Stimulated activated CD4-positive, alpha-beta T cell treated with anti-CD3 and anti-CD28 coated beads, Interleukin-2, amount 100 ng/mL, for 48 hours (primary cell): Measurements from ENCODE around the gene TSSK6.
"Not testable (repeated sequence)": the region's sequence is repeated elsewhere in the genome, so short reads cannot be mapped to it uniquely, and the experiment has no call there.

Experiments used
- DNase-seq, 2 donors: peaks; one replicate each; pipeline ENCODE4 v3.0.0-alpha.2; 2020

TSSK6 gene

DNA sequence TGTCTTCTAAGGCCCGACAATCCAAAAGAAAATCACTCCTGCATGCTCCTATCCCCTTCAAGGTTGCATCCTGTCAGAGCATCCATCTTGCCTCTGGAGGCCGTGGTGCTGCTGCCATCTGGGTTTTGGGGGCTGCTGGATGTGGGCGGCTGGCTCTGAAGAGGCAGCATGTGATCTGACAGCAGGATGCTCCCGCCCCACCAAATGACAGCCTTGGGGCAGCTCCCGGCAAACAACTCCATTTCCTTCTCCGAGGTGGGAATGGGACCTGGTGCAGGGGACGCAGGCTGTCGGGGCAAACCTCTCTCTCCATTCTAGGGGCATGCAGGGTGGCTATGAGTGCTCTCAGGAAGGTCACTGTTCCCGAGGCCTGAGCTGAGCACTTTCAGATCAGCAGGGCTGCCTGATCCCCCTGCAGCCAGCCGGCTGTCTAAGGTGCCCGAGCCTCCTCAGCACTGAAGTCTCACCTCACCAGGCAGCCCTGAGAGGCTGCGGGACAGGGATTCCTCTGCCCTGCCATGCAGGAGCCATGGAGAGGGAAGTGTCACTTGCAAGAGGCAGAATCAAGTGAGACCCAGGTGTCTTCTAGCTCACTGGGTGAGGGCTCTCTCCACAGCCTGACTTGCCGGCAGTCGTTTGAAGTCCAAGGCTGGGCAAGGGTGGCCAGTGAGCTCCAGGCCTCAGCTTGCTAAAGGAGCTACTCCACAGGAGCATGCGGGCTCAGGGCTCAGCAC is 28.8 kb downstream of the TSSK6 start:
- DNase-seq, result no peak

DNA sequence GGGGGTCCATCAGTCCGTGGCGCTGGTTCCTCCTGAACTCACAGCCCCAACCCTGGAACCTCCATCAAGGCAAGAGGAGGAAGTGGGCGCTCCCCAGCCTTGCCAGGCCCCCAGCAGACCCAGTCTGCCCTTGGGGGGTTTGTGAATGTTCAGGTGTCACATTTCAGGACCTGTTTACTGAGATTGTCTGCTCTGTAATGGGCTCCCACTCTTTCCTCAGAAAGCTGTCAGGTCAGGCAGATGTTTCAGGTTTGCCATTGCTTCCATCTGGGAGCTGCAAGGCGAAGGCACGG is 29.4 kb downstream of the TSSK6 start:
- DNase-seq, result no peak

DNA sequence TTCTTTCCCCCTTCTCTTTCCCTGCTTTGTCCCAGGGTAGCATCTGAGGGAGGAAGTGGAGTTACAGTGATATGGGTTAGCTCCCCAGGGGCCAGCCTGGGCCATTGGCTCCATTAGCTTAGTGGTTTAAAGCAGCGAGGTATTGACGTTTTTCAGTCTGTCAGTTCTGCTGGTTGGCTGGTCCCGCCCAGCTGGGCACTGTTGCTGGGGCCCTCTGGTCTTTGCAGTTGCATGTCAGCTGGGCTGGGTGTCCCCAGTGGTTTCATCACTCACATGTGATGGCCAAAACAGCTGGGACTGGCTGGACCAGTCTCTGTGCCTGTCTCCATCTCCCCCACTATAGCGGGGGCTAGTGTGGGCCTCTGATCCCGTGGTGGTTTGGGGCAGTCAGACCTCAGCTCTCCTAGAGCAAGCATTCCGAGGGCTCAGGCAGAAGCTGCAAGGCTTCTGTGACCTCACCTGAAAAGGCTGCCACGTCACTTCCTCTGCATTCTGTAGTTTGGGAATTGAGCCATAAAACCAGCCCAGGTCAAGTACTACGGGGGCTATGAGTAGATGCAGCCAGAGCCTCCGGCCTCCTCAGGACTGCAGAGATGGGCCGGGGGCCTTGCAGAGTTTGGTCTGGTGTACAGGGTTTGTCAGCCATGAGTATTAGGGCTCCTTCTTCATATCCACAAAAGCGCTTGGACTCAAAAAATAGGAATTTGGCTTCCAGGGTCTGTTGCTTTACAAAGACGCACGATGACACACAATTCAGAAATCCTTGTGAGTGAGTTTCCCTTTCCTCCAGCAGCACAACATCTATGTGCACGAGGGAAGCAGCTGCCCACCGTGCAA is 30.0 kb downstream of the TSSK6 start:
- DNase-seq, result no peak

DNA sequence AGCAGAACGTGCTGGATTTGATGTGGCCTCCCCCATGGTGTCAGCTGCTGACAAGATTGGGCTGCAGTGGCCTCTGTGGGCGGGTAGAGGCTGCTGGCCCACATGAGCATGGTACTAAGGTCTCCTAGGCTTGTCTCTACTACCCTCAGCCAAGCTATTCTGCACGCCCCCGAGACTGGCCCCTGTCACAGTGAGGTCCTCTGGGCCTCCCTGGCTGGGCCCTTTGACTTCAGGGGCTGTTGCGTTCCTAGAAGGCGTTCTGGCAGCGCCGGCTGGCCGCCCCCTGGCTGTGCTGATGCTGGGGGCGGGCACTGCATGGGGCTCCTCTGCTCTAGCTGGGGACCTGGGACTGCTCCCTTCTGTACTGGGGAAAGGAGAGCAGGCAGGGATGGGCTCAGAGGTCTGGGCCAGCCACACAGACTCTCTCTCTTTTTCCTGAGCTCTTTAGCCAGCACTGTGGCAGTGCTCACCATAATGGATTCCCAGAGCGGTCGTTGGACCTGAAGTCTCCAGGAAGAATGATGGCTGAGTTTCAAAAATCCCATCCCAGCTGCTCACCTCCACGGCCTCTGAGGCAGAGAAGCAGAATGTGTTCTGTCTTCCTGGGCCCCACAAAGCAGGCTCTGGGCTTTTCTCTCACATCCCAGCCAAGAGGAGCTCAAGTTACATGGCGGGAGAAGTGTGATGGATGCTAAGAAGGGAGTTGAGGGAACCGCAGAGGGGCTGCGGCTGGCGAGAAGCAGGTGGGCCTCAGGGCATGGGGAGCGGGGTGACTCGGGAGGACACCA is 32.3 kb downstream of the TSSK6 start:
- no peak for DNase-seq

DNA sequence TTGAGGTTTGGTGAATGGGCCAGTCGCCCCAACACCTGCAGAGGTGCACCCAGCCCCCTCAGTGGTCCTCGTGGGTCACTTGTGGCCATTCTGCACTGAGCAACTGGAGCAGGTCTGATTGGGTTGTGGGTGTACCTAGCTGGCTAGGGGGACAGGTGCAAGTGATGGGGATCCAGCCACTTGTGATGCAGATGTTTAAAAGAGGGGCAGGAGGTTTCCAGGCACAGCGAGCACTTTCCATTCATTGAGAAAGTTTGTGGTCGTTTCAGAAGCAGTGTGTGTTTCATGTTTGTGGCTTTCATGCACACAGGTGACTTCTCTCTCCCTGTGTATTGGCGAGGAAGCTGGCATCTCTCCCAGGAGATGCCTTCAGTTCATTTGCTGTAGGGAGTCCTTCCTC is 34.7 kb downstream of the TSSK6 start:
- DNase-seq, result no peak

DNA sequence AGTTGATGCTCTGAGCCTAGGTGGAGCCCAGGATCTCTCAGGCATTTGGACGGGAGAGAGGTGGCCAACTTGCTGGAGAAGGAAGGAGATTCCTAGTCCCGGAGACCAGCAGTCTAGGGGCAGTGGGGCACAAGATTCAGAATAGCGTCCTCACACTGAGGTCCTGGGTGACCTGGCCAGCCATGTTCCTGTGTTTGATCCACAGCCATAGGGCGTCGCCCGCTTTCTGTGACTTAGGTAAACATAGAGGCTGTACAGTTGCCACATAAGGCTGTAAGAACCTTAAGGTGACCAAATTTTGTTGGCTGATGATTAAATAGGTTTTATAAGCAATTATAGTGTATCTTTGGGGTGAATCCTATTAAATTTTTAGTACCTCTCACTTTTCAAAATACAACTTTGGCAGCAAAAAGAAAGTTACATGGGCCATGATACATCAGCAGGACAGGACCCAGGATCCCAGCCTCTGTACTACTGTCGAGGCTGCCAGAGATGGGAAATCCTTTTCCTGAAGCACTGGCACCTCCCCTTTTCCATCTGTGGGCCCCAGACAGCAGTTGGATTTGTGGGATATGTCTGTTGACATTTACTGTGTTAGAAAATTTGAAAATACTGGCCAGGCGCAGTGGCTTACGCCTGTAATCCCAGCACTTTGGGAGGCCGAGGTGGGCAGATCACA is 37.5 kb downstream of the TSSK6 start:
- DNase-seq, result no peak

DNA sequence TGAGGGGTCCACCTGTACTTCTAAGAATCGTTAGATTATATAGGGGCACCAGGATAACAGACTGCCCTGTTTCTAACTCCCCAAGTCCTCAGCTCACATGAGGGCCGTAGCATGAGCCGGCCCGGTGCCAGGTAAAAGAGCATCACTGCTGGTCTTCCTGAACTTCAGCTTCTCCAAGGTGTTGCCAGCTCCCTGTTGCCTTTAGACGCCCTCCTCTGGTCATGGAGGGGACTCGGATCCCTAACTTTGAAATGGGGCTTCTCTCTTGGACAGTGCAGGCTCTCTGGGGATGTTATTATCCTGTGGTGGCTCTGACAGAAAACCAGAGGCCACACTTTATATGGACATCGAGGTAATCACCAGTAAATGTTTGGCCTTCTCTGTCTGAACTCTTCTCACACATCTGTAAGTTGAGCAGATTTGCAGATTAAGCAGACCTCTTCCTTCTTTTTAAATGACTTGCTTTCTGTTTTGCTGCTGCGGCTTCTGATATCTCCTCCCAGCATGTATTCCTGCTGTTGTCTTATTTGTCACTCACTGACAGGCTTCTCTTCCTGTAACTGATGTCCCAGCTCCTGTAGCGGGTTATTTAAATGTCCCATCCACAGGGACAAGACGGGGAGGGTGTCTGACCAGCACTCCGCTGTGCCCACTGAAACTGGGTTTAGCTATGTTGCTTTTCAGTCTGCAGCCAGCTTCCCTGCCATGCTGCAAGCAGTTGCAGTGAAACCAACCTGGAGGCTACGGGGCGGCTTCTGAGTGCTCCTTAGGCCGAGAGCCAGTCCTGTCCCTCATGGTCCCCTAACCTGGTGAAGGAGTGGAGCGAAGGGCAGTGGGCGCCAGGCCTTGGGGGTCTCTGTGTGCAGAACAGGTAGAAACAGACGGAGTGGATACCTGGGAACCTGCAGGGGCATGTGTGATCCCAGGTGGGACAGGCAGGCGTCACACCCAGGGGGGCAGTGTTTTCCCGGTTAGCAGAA is 39.2 kb downstream of the TSSK6 start:
- DNase-seq, result no peak

DNA sequence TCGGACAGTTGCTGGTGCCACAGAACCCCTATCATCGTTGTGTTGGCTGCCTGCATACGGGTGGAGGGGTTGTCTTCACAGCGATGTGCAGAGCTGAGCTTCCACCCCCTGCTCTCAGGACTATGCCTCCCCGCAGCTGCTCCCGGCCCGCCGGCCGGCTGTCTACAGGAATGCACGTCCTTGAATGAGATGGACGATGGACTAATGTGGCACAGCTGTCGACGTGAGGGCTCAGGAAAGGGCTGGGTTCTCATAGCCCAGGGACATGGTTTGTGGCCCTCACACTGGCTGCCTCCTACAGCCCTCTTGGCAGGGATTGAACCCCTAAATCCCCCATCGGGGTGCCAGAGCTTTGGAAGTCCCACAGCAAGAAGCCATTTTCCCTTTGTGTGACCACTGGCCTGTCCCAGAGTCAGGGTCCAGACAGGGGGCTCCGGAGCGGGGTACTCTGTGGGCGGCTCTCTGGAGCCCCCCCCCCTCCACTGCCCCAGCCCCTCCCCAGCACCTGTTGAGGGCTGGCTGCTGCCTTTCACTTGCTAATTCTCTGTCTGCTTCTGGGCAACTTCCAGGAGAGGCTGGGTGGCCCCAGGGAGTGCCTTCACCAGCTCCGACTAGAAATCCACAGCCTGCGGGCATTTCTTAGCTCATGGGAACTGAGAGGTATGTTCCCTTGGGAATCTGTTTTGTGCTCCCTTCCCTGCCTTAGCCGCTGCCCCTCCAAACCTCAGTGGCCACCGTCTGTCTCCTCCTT is 40.2 kb downstream of the TSSK6 start:
- DNase-seq, result no peak

DNA sequence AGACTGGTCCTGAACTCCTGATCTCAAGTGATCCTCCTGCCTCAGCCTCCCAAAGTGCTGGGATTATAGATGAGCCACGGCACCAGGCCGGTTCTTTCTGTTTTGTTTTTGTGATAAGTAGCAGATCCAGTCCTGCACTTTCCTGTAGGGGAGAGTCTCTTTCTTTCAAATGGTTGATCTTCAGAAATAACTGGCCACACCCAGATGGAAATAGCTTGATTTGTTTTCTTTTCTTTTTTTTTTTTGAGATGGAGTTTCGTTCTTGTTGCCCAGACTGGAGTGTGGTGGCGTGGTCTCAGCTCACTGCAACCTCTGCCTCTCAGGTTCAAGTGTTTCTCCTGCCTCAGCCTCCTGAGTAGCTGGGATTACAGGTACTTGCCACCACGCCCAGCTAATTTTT is 43.2 kb downstream of the TSSK6 start:
- not testable (repeated sequence) for DNase-seq

DNA sequence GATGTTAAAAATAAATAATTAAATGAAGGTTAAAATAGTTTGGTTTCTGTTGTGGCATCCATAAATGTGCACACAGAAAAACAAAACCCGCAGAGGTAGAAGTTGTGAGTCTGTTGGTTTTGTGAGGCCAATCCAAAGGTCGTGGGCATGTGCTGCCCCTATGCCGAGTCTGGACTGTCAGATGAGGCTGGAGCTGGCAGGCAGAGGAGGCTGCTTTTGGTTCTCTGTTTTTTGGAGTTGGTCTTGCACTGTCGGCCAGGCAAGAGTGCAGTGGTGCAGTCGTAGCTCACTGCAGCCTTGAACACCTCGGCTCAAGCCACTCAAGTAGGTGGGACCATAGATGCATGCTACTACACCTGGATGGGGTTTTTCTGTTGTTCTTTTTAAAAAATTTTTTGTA is 43.7 kb downstream of the TSSK6 start:
- no peak for DNase-seq

DNA sequence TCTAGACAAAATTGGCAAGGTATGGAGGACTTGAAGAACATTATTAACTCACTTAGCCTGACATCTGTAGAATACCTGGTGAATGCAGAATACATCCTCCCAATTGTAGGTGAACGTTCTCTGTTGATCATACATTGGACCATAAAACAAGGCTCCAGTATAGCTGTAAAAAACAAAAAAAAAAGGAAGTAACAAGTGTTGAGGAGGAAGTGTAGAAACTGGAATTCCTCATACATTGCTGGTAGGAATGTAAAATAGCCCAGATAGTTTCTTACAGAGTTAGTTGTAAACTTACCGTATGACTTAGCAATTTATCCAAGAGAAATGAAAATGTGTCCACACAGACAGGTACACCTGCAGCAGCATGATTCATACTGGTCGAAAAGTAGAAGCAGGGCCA is 44.8 kb downstream of the TSSK6 start:
- DNase-seq, result no peak

DNA sequence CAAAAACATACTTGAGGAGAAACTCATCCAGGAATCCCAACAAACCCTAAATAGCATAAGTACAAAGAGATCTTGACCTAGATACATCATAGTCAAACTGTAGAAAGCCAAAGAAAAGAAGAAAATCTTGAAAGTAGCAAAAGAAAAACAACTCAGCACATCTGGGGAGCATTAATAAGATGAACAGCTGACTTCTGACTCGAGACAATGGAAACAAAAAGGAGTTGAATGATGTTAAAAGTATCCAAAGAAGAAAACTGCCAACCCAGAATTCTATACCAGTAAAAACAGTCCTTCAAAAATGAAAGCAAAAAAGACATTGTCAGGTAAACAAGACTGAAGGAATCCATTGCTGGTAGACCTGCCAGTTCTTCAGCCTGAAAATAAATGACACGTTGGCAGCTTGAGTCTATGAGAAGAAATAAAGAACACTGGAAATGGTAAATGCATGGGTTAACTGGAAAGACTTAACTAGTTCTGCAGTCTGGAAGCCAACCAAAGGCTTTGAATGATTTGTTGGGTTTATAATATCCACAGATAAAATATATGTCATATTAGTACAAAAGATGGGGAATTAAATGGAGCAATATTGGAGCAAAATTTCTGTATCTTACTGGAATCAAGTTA is 46.8 kb downstream of the TSSK6 start:
- DNase-seq, result no peak

DNA sequence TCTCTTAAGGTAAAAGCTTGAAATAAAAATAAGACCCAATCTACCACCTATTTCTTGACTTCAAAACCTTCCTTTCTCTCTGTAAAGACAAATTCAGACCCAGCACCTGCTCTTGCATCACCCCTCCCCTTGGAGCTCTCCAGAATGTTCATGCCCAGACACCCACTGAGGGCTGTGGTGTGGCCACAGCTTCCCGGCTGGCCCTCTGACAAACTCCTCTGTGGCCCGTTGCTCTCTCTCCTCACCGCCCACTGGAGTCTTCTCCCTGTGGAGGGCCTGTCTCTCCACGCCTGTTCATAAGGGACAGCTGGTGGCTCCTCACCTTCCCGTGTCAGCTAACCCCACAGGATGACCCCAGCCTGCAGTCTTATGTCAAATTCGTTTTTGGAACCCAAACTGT is 49.1 kb downstream of the TSSK6 start:
- no peak for DNase-seq

DNA sequence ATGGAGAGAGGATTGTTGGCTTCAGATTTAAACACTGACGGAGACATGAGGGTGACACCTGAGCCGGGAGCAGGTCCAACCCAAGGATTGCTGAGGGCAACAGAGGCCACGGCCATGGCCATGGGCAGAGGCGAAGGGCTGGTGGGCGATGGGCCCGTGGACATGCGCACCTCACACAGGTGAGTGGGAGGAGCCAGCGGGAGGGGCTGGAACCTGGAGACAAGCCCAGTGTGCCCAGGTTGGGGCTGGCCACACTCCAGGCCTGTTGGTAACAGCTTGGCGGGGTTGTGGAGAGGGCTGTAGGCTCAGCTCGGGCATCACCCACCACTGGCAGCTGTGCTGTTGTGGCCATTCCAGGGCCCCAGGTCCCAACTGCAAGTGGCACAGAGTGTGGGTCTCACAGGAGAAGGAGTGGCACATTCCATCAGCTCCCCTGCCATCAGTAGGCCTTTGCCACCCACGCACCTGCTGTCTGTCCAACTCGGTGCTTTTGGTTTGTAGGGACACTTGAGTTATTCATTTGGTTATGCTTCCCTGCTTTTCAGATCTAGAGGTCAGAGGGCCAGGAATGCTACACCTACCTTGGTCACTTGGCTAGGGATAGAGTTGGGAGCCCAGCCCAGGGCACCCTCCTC is 49.8 kb downstream of the TSSK6 start:
- DNase-seq, result no peak

DNA sequence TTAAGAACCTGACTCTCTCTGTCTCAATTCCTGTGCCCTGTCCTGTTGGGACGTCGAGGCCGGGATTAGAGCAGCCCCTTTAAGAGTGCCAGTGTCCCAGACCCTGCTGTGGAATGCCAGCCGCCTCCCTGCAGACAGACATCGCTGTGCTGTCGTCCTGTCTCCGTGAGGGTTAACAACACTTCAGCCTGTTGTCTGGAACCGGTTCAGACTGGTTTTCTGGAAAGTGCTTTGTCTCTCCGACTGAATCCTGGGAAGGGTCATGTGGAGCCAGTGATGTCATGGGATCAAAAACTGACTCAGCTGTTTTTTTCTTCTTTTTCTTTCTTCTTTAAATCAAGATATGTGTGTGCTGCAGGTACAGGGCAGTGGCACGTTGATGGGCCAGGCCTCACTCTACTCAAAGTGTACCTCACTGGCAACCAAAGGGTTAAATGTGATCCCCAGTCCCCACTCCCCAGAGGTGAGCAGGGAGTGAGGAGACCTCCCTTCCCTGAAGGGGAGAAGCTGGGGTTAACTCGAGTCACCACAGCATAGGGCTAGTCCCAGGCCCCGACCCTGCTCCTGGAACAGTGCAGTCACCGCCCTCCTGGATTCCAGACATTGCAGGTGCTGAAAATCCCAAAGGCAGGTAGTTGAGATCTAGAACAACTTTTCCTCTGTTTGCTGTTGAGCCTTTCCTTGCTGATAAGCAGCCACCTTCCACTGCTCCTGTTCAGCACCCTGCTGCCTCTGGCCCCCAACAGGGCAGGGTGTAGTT is 50.8 kb downstream of the TSSK6 start:
- DNase-seq, result no peak
